Measurements from ENCODE around the gene ECEL1.

DNA sequence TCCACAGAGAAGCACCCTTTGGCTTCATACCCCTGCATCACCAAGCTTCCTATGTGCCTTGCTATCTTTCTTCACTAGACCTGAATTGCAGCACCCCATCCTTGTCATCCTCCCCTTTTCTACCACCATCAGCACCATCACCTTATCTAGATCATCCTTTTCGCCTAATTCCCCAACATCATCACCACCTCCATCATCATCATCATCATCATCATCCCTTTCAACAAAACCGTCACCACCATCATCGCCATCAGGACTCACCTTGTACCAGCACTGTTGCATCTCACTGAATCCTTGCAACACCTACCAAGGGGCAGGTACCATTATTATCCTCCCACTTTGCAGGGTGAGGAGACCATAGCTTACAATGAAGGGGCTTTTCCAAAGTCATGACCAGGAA lies 10.8 kb upstream of the ECEL1 start:
- no peak for TF ChIP-seq POLR2A (IDR thresholded peaks at IDR 0.05)
- TF ChIP-seq, protein P1, sequence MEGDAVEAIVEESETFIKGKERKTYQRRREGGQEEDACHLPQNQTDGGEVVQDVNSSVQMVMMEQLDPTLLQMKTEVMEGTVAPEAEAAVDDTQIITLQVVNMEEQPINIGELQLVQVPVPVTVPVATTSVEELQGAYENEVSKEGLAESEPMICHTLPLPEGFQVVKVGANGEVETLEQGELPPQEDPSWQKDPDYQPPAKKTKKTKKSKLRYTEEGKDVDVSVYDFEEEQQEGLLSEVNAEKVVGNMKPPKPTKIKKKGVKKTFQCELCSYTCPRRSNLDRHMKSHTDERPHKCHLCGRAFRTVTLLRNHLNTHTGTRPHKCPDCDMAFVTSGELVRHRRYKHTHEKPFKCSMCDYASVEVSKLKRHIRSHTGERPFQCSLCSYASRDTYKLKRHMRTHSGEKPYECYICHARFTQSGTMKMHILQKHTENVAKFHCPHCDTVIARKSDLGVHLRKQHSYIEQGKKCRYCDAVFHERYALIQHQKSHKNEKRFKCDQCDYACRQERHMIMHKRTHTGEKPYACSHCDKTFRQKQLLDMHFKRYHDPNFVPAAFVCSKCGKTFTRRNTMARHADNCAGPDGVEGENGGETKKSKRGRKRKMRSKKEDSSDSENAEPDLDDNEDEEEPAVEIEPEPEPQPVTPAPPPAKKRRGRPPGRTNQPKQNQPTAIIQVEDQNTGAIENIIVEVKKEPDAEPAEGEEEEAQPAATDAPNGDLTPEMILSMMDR (IDR thresholded peaks at IDR 0.05): no peak

Measured in uterus (tissue), 2 donors.